Body of pancreas (tissue), 4 donors: ENCODE results near the gene KDM2B.

Experiments
- CTCF ChIP-seq, 7 experiments: fragments of 450-650 bp in 4 of 7; fragments of 200-600 bp in 3 of 7; sonication (generic) in 3 of 7; IDR thresholded peaks; one replicate each; pipeline ENCODE4 v1.5.1; 2016 to 2019; ENCODE audit warnings: antibody characterized with exemption in 7 of 7
- POLR2A ChIP-seq, 3 donors: fragments of 450-650 bp; IDR thresholded peaks; one replicate each; pipeline ENCODE4 v1.6.1; 2016; ENCODE audit warnings: antibody characterized with exemption in 3 of 3, mild to moderate bottlenecking in 2 of 3

- TF ChIP-seq POLR2A (IDR thresholded peaks at IDR 0.05) (no peak), CTCF (IDR thresholded peaks at IDR 0.05) (no peak)
These were observed 60.2 kb downstream of the KDM2B start for GRCh38 chr12:121520586-121521086.
